Trophoblast cell (in vitro differentiated cells and primary cell): ENCODE measurements around the gene C2CD4C.

Source experiments
- DNase-seq, 2 donors: peaks; one replicate each; pipeline ENCODE4 v3.0.0-alpha.2; 2016
- H2AFZ ChIP-seq: 2 replicates; pipeline ENCODE4 v1.6.1; 2013; ENCODE audit warnings: low read length, moderate library complexity, mild to moderate bottlenecking; ENCODE audit not compliant: insufficient read depth, poor library complexity
- H2AK5ac ChIP-seq: 2 replicates; pipeline ENCODE4 v1.6.1; 2013; ENCODE audit warnings: mild to moderate bottlenecking, low read length
- H2BK120ac ChIP-seq: 2 replicates; pipeline ENCODE4 v1.6.1; 2013; ENCODE audit warnings: low read length, mild to moderate bottlenecking, moderate library complexity; ENCODE audit not compliant: insufficient read depth, poor library complexity
- H2BK12ac ChIP-seq: 2 replicates; pipeline ENCODE4 v1.6.1; 2013; ENCODE audit warnings: mild to moderate bottlenecking, low read length, moderate library complexity
- H2BK5ac ChIP-seq: 2 replicates; pipeline ENCODE4 v1.6.1; 2013; ENCODE audit warnings: low read length, low read depth, moderate library complexity, mild to moderate bottlenecking; ENCODE audit not compliant: poor library complexity
- H3K14ac ChIP-seq: 2 replicates; pipeline ENCODE4 v1.6.1; 2013; ENCODE audit warnings: mild to moderate bottlenecking, low read length
- H3K18ac ChIP-seq: 2 replicates; pipeline ENCODE4 v1.6.1; 2013; ENCODE audit warnings: mild to moderate bottlenecking, low read length
- H3K23ac ChIP-seq: 2 replicates; pipeline ENCODE4 v1.6.1; 2013; ENCODE audit warnings: low read length
- H3K27ac ChIP-seq: 2 replicates; pipeline ENCODE4 v1.5.1; 2013; ENCODE audit warnings: low read depth, mild to moderate bottlenecking, inconsistent platforms, low read length, moderate library complexity
- H3K27me3 ChIP-seq: 2 replicates; pipeline ENCODE4 v1.6.1; 2013; ENCODE audit warnings: inconsistent platforms, mild to moderate bottlenecking, low read length, moderate library complexity; ENCODE audit not compliant: insufficient read depth
- H3K36me3 ChIP-seq, 2 experiments: 1 replicate in 1 of 2; 2 replicates in 1 of 2; pipeline ENCODE4 v1.6.1; 2013; ENCODE audit warnings: low read length in 2 of 2, mild to moderate bottlenecking in 2 of 2, moderate library complexity in 1 of 2; ENCODE audit not compliant: insufficient read depth in 2 of 2, control insufficient read depth in 1 of 2
- H3K4ac ChIP-seq: 2 replicates; pipeline ENCODE4 v1.6.1; 2013; ENCODE audit warnings: low read depth, mild to moderate bottlenecking, low read length, moderate library complexity
- H3K4me1 ChIP-seq, 2 experiments: 1 replicate in 1 of 2; 2 replicates in 1 of 2; pipeline ENCODE4 v1.6.1; 2013; ENCODE audit warnings: low read length in 2 of 2, mild to moderate bottlenecking in 2 of 2, moderate library complexity in 1 of 2; ENCODE audit not compliant: insufficient read depth in 2 of 2, control insufficient read depth in 1 of 2
- H3K4me2 ChIP-seq: 2 replicates; pipeline ENCODE4 v1.6.1; 2013; ENCODE audit warnings: inconsistent platforms, mild to moderate bottlenecking, low read length, moderate library complexity
- H3K4me3 ChIP-seq: 2 replicates; pipeline ENCODE4 v1.5.1; 2013; ENCODE audit warnings: mild to moderate bottlenecking, low read depth, low read length, inconsistent platforms
- H3K79me1 ChIP-seq: one replicate; pipeline ENCODE4 v1.6.1; 2013; ENCODE audit warnings: low read length
- H3K79me2 ChIP-seq: 2 replicates; pipeline ENCODE4 v1.6.1; 2013; ENCODE audit warnings: low read length, mild to moderate bottlenecking; ENCODE audit not compliant: control insufficient read depth, insufficient read depth, poor library complexity
- H3K9ac ChIP-seq: 2 replicates; pipeline ENCODE4 v1.6.1; 2013; ENCODE audit warnings: mild to moderate bottlenecking, low read length
- H3K9me3 ChIP-seq: 2 replicates; pipeline ENCODE4 v1.6.1; 2013; ENCODE audit warnings: low read depth, mild to moderate bottlenecking, control low read depth, inconsistent platforms, low read length; ENCODE audit not compliant: insufficient read depth
- H4K12ac ChIP-seq: 2 replicates; pipeline ENCODE4 v1.6.1; 2013; ENCODE audit warnings: low read depth, mild to moderate bottlenecking, low read length, moderate library complexity
- H4K8ac ChIP-seq: 2 replicates; pipeline ENCODE4 v1.6.1; 2013; ENCODE audit warnings: low read depth, mild to moderate bottlenecking, low read length, moderate library complexity
- H4K91ac ChIP-seq: one replicate; pipeline ENCODE4 v1.6.1; 2013; ENCODE audit warnings: low read depth, mild to moderate bottlenecking, low read length, moderate library complexity
- WGBS: extraction: QIAGEN DNeasy Blood & Tissue Kit; methylation state at CpG from one replicate; pipeline ENCODE4 v1.1.7; 2013; ENCODE audit warnings: missing lambda C conversion rate; ENCODE audit not compliant: insufficient read length, insufficient coverage; ENCODE audit errors: extremely low coverage; 5-methylcytosine and 5-hydroxymethylcytosine counted together

C2CD4C gene

GRCh38 chr19:444677-445210, 35.8 kb upstream of the C2CD4C start:
- H4K91ac ChIP-seq, result no peak overlapping the region
- no CpG with 5 or more reads among the region's 26 CpGs for WGBS

GRCh38 chr19:443005-443404, 34.1 kb upstream of the C2CD4C start:
- Histone ChIP-seq H4K12ac (no peak overlapping the region), H4K91ac (no peak overlapping the region), H3K14ac (no peak overlapping the region), H3K9me3 (peaks cover 13% of the 10 kb centered on the region), H3K27me3 (no peaks in the 10 kb centered on the region), H3K4me2 (no peak overlapping the region), H3K4ac (no peak overlapping the region), H3K36me3 (peaks cover 2 to 4% of the 10 kb centered on the region in 2 experiments), H3K23ac (no peak overlapping the region), H2BK12ac (no peak overlapping the region), H3K79me1 (no peaks in the 10 kb centered on the region), H4K8ac (no peak overlapping the region), H2AK5ac (no peak overlapping the region), H3K4me1 (peaks cover 3 to 5% of the 10 kb centered on the region in 2 experiments), H3K9ac (no peak overlapping the region), H2BK5ac (no peak overlapping the region), H2BK120ac (no peak overlapping the region), H3K4me3 (no peak overlapping the region), H2AFZ (no peak overlapping the region), H3K18ac (no peak overlapping the region), H3K27ac (no peak overlapping the region), H3K79me2 (no peaks in the 10 kb centered on the region)
- WGBS, result 100% methylated on average over 1 of the region's 2 CpGs
- no peak for DNase-seq

More at GRCh38 chr19:444677-445210, 35.8 kb upstream of the C2CD4C start:
- DNase-seq, result no peak
- Histone ChIP-seq H3K14ac (no peak overlapping the region), H3K27me3 (no peaks in the 10 kb centered on the region), H3K4me2 (no peak overlapping the region), H3K9ac (no peak overlapping the region), H4K12ac (no peak overlapping the region), H3K23ac (no peak overlapping the region), H3K9me3 (peaks cover 13% of the 10 kb centered on the region), H3K4ac (no peak overlapping the region), H3K18ac (no peak overlapping the region), H2BK120ac (no peak overlapping the region), H4K8ac (no peak overlapping the region), H2BK5ac (no peak overlapping the region), H3K27ac (no peak overlapping the region), H2AFZ (no peak overlapping the region), H3K4me1 (peaks cover 6 to 11% of the 10 kb centered on the region in 2 experiments), H2AK5ac (no peak overlapping the region), H2BK12ac (no peak overlapping the region), H3K4me3 (no peak overlapping the region), H3K79me2 (no peaks in the 10 kb centered on the region), H3K36me3 (no peaks in the 10 kb centered on the region), H3K79me1 (peaks cover 2% of the 10 kb centered on the region)

GRCh38 chr19:442085-442484, 33.1 kb upstream of the C2CD4C start:
- no peak overlapping the region for H4K12ac ChIP-seq
- H4K8ac ChIP-seq, result no peak overlapping the region
- no peaks in the 10 kb centered on the region for H3K79me2 ChIP-seq
- H3K4me1 ChIP-seq, result peaks cover 0 to 2% of the 10 kb centered on the region in 2 experiments
- WGBS, result 100% methylated on average over 1 of the region's 2 CpGs
- no peak overlapping the region for H2AFZ ChIP-seq
- H3K9me3 ChIP-seq, result peaks cover 14% of the 10 kb centered on the region
- no peak for DNase-seq
- no peak overlapping the region for H3K9ac ChIP-seq
- H2BK5ac ChIP-seq, result no peak overlapping the region
- no peak overlapping the region for H3K27ac ChIP-seq
- no peak overlapping the region for H2BK12ac ChIP-seq
- peaks cover 3 to 4% of the 10 kb centered on the region in 2 experiments for H3K36me3 ChIP-seq
- H3K14ac ChIP-seq, result no peak overlapping the region
- no peak overlapping the region for H3K23ac ChIP-seq
- H3K18ac ChIP-seq, result no peak overlapping the region
- H3K4me2 ChIP-seq, result no peak overlapping the region
- H3K27me3 ChIP-seq, result no peaks in the 10 kb centered on the region
- H3K4me3 ChIP-seq, result peak overlapping the region; percentile 32
- no peak overlapping the region for H3K4ac ChIP-seq
- no peaks in the 10 kb centered on the region for H3K79me1 ChIP-seq
- no peak overlapping the region for H2AK5ac ChIP-seq
- H4K91ac ChIP-seq, result no peak overlapping the region
- no peak overlapping the region for H2BK120ac ChIP-seq

- H2BK12ac ChIP-seq, result no peak overlapping the region
- no peak overlapping the region for H3K23ac ChIP-seq
- H4K8ac ChIP-seq, result no peak overlapping the region
- no peak overlapping the region for H3K4ac ChIP-seq
- no peak overlapping the region for H2BK120ac ChIP-seq
- no peak overlapping the region for H3K4me3 ChIP-seq
- no peaks in the 10 kb centered on the region for H3K4me1 ChIP-seq
- H3K4me2 ChIP-seq, result no peak overlapping the region
- H3K9me3 ChIP-seq, result peaks cover 17% of the 10 kb centered on the region
- H3K27ac ChIP-seq, result no peak overlapping the region
- H4K12ac ChIP-seq, result no peak overlapping the region
- no peak overlapping the region for H2BK5ac ChIP-seq
- no peak overlapping the region for H3K14ac ChIP-seq
- H3K9ac ChIP-seq, result no peak overlapping the region
- H4K91ac ChIP-seq, result no peak overlapping the region
- no peak overlapping the region for H2AK5ac ChIP-seq
- H3K79me1 ChIP-seq, result no peaks in the 10 kb centered on the region
- H2AFZ ChIP-seq, result no peak overlapping the region
- DNase-seq, result no peak
- no peak overlapping the region for H3K18ac ChIP-seq
- no peaks in the 10 kb centered on the region for H3K79me2 ChIP-seq
- no CpG with 5 or more reads among the region's 23 CpGs for WGBS
- peaks cover 3 to 4% of the 10 kb centered on the region in 2 experiments for H3K36me3 ChIP-seq
- H3K27me3 ChIP-seq, result no peaks in the 10 kb centered on the region
Measured at GRCh38 chr19:441213-441836, 32.4 kb upstream of the C2CD4C start.
